Heart left ventricle (tissue), 16 donors: ENCODE measurements around the gene ZNF281. TPM values are rescaled to one million over a fixed set of nuclear protein-coding genes. Genes with fewer than 3 reads are reported as not detected.

ENCODE experiments used
- ATAC-seq, 4 donors: fragments of 200-7000 bp; cut with Tn5 transposase; one replicate each; pipeline ENCODE4 v1.9.1; 2020 to 2022; ENCODE audit warnings: moderate library complexity in 4 of 4, mild to moderate bottlenecking in 3 of 4, moderate number of reproducible peaks in 1 of 4
- DNase-seq, 5 donors: peaks; one replicate each; pipeline ENCODE4 v3.0.0-alpha.2; 2020
- H3K27ac ChIP-seq, 12 donors: fragments of 200-600 bp; sonication (generic) in 4 of 12; one replicate each; pipeline versions ENCODE4 v1.5.0 to v1.8.0; 2016 to 2022; ENCODE audit warnings: mild to moderate bottlenecking in 2 of 12
- H3K27me3 ChIP-seq, 9 donors: fragments of 200-600 bp; sonication (generic) in 2 of 9; one replicate each; pipeline versions ENCODE4 v1.5.1 to v1.8.0; 2016 to 2022; ENCODE audit warnings: mild to moderate bottlenecking in 3 of 9
- H3K36me3 ChIP-seq, 9 donors: fragments of 200-600 bp; sonication (generic) in 2 of 9; one replicate each; pipeline versions ENCODE4 v1.5.0 to v1.8.0; 2018 to 2022; ENCODE audit warnings: mild to moderate bottlenecking in 2 of 9
- H3K4me1 ChIP-seq, 12 donors: fragments of 200-600 bp; sonication (generic) in 4 of 12; one replicate each; pipeline versions ENCODE4 v1.5.0 to v1.8.0; 2016 to 2022; ENCODE audit warnings: mild to moderate bottlenecking in 3 of 12
- H3K4me3 ChIP-seq, 12 donors: fragments of 200-600 bp; sonication (generic) in 4 of 12; one replicate each; pipeline versions ENCODE4 v1.5.0 to v1.8.0; 2017 to 2022; ENCODE audit warnings: mild to moderate bottlenecking in 9 of 12, moderate library complexity in 4 of 12
- H3K9me3 ChIP-seq, 12 donors: fragments of 200-600 bp; sonication (generic) in 4 of 12; one replicate each; pipeline versions ENCODE4 v1.5.0 to v1.8.0; 2016 to 2022; ENCODE audit warnings: mild to moderate bottlenecking in 1 of 12
- CTCF ChIP-seq, 12 donors: fragments of 200-600 bp; sonication (generic) in 4 of 12; IDR thresholded peaks; one replicate each; pipeline versions ENCODE4 v1.5.0 to v1.8.0; 2018 to 2022; ENCODE audit warnings: antibody characterized with exemption in 12 of 12, mild to moderate bottlenecking in 5 of 12
- POLR2A ChIP-seq, 2 donors: fragments of 450-650 bp; IDR thresholded peaks; one replicate each; pipeline ENCODE4 v1.6.1; 2017; ENCODE audit warnings: antibody characterized with exemption in 2 of 2, mild to moderate bottlenecking in 2 of 2, moderate library complexity in 2 of 2
- WGBS, 4 donors: extraction: QIAGEN DNeasy Blood & Tissue Kit in 2 of 4; methylation state at CpG; one replicate each; pipeline versions ENCODE4 v1.1.5 to v1.1.7; 2013 to 2018; 5-methylcytosine and 5-hydroxymethylcytosine counted together
- intact Hi-C, 10 donors: fragments of 100-400 bp; cut with DNase I; formaldehyde crosslinking; loops; one replicate each; pipeline versions ENCODE4 v1.11.1 to v1.14.2; 2022
- polyA plus RNA-seq, 2 donors: library from polyadenylated mRNA; stranded (reverse); fragments of 200-250 nt; gene quantifications; one replicate each; pipeline ENCODE4 v1.2.3, GENCODE V29; 2013
- total RNA-seq, 9 donors: library from RNA; depleted of rRNA in 2 of 9; stranded (reverse); fragments of >200 nt in 2 of 9; fragmentation: NEBNext Ultra II Directional in 3 of 9; extraction: Animal tissue kit (Norgen Biotek cat#: 25700) in 3 of 9; gene quantifications; one replicate each; pipeline versions ENCODE4 v1.1.0 to v1.2.4, GENCODE V29; 2016 to 2023
- donor health status: ischemic (EF 13 %, LVEDD 7.1; RV severe dilation, severe dysfunction).
- donor health status: healthy with polysubstance abuse.
- donor health status: DM: no; HTN: yes; CAD: no.
- donor health status: DM: no; HTN: no; CAD: no.
- donor health status: ischemic (EF 25% LVEDD 6.9; RV normal size, moderate dysfunction).
- donor health status: ischemic (EF 25% LVEDD 5.7; RV mildly dilated, moderate dysfunction).
- donor health status: healthy.
- donor health status: DM: yes; HTN: yes; CAD: no.
- donor health status: ischemic (EF 35%, LVEDD 5.7; RV mildly dilated, moderate dysfunction).
- donor health status: nonischemic (EF 11% LVEDD 7.7; RV severe dilation, severe dysfunction).
- donor health status: DM: yes; HTN: yes; CAD: no.
- donor health status: PGD.
- donor health status: ischemic (EF 29% LVEDD 5.4; RV normal size, mild dysfunction).
- donor health status: nonischemic (EF 23%, LVEDD 6.1; RV moderate dilation, normal function).

ZNF281 gene
- total and polyA plus RNA-seq, 11 donors = 3.1 to 10.6 (median 8.8) TPM

- 87 to 92% (median 88%) methylated on average over 2 of the region's 2 CpGs for WGBS, 4 donors
- intact Hi-C loops = no loop called here
- peaks cover 0 to 38% (median 14%) of the 10 kb centered on the region in 9 donors for H3K36me3 ChIP-seq
- TF ChIP-seq CTCF (IDR thresholded peaks at IDR 0.05) (no peak), POLR2A (IDR thresholded peaks at IDR 0.05) (no peak)
- H3K27ac ChIP-seq = no peak overlapping the region
- DNase-seq = no peak
- no peaks in the 10 kb centered on the region for H3K9me3 ChIP-seq
- H3K4me1 ChIP-seq = peaks cover 0 to 9% (median 4%) of the 10 kb centered on the region in 12 donors
- no peak for ATAC-seq
- H3K4me3 ChIP-seq = no peak overlapping the region
- no peaks in the 10 kb centered on the region for H3K27me3 ChIP-seq
Observed at GRCh38 chr1:200400556-200400955, 9.3 kb downstream of the ZNF281 start.

- peaks cover 0 to 7% (median 0%) of the 10 kb centered on the region in 12 donors for H3K4me1 ChIP-seq
- no peak for DNase-seq
- H3K27me3 ChIP-seq = no peaks in the 10 kb centered on the region
- H3K9me3 ChIP-seq = no peaks in the 10 kb centered on the region
- WGBS, 4 donors = 96 to 99% (median 98%) methylated on average over 1 of the region's 1 CpG
- no peak overlapping the region for H3K4me3 ChIP-seq
- TF ChIP-seq POLR2A (IDR thresholded peaks at IDR 0.05) (no peak), CTCF (IDR thresholded peaks at IDR 0.05) (no peak)
- intact Hi-C loops = no loop called here
- no peak overlapping the region for H3K27ac ChIP-seq
- ATAC-seq = no peak
- H3K36me3 ChIP-seq = peaks cover 0 to 34% (median 14%) of the 10 kb centered on the region in 9 donors
Observed at GRCh38 chr1:200399860-200400259, 10.0 kb downstream of the ZNF281 start.

GRCh38 chr1:200398373-200398772, 11.5 kb downstream of the ZNF281 start:
- no peak overlapping the region for H3K27ac ChIP-seq
- no peak for DNase-seq
- 88 to 100% (median 97%) methylated on average over 1 of the region's 1 CpG for WGBS, 4 donors
- H3K9me3 ChIP-seq = no peaks in the 10 kb centered on the region
- peaks cover 0 to 7% (median 0%) of the 10 kb centered on the region in 12 donors for H3K4me1 ChIP-seq
- H3K36me3 ChIP-seq = peaks cover 0 to 20% (median 11%) of the 10 kb centered on the region in 9 donors
- intact Hi-C loops = no loop called here
- ATAC-seq = no peak
- H3K4me3 ChIP-seq = no peak overlapping the region
- TF ChIP-seq CTCF (IDR thresholded peaks at IDR 0.05) = no peak
- TF ChIP-seq POLR2A (IDR thresholded peaks at IDR 0.05) = no peak
- no peaks in the 10 kb centered on the region for H3K27me3 ChIP-seq

GRCh38 chr1:200392625-200393185, 17.1 kb downstream of the ZNF281 start:
- no peaks in the 10 kb centered on the region for H3K9me3 ChIP-seq
- H3K4me1 ChIP-seq = peaks cover 0 to 7% (median 0%) of the 10 kb centered on the region in 12 donors
- intact Hi-C loops = no loop called here
- no peak for ATAC-seq
- H3K27ac ChIP-seq = no peak overlapping the region
- WGBS, 4 donors = 89 to 99% (median 96%) methylated on average over 7 of the region's 7 CpGs
- H3K27me3 ChIP-seq = no peaks in the 10 kb centered on the region
- no peak for TF ChIP-seq CTCF (IDR thresholded peaks at IDR 0.05)
- TF ChIP-seq POLR2A (IDR thresholded peaks at IDR 0.05) = no peak
- H3K4me3 ChIP-seq = no peak overlapping the region
- DNase-seq = no peak
- H3K36me3 ChIP-seq = peaks cover 0 to 3% (median 0%) of the 10 kb centered on the region in 9 donors
